SK-N-SH (cell line): ENCODE data around the gene SFTPB. TPM values are rescaled to one million over a fixed set of nuclear protein-coding genes. Genes with fewer than 3 reads are reported as not detected.

Experiments
- CTCF ChIA-PET: fragments of 300-600, 350-600 bp; formaldehyde crosslinking; extraction: SDS; loops from one replicate; lab custom pipeline; 2021; lab: Yijun Ruan, JAX
- POLR2A ChIA-PET: fragments of 350-600 bp; sonication (Branson Sonifier 250); formaldehyde crosslinking; extraction: SDS; loops from one replicate; lab custom pipeline; 2020; ENCODE audit warnings: antibody characterized with exemption, inconsistent platforms; lab: Yijun Ruan, JAX
- DNase-seq: peaks from one replicate; pipeline ENCODE4 v3.0.0; 2012
- H2AFZ ChIP-seq: fragments of 200-600 bp; sonication (generic); 2 replicates; pipeline ENCODE4 v1.8.1; 2016; ENCODE audit warnings: antibody characterized with exemption, mild to moderate bottlenecking, low read depth
- H3F3A ChIP-seq: fragments of 200-600 bp; sonication (generic); replicated peaks from 2 replicates; pipeline ENCODE3; 2016; ENCODE audit warnings: antibody characterized with exemption, mild to moderate bottlenecking; ENCODE audit not compliant: insufficient read depth
- H3K27ac ChIP-seq, 2 experiments: fragments of 200-500 bp in 1 of 2; fragments of 200-600 bp in 1 of 2; sonication (Bioruptor generic) in 1 of 2; sonication (generic), shearing (Covaris generic) in 1 of 2; 2 replicates each; pipeline versions ENCODE4 v1.5.1 to v1.6.1; 2014 to 2016; ENCODE audit warnings: low read depth in 2 of 2, inconsistent platforms in 1 of 2, low read length in 1 of 2, mild to moderate bottlenecking in 1 of 2, mixed read lengths in 1 of 2
- H3K27me3 ChIP-seq: fragments of 200-600 bp; sonication (generic), shearing (Covaris generic); 2 replicates; pipeline ENCODE4 v1.6.1; 2016; ENCODE audit warnings: mixed run types; ENCODE audit not compliant: insufficient read depth
- H3K36me3 ChIP-seq, 2 experiments: fragments of 200-500 bp in 1 of 2; fragments of 200-600 bp in 1 of 2; sonication (Bioruptor generic) in 1 of 2; sonication (generic) in 1 of 2; replicated peaks in 1 of 2; 2 replicates each; pipeline versions ENCODE3 to v1.5.1; 2014 to 2016; ENCODE audit warnings: low read length in 1 of 2, mild to moderate bottlenecking in 1 of 2; ENCODE audit not compliant: insufficient read depth in 2 of 2, control insufficient read depth in 1 of 2
- H3K4me1 ChIP-seq, 2 experiments: fragments of 200-500 bp in 1 of 2; fragments of 200-600 bp in 1 of 2; sonication (Bioruptor generic) in 1 of 2; sonication (generic), shearing (Covaris generic) in 1 of 2; 2 replicates each; pipeline versions ENCODE4 v1.5.1 to v1.6.1; 2014 to 2016; ENCODE audit warnings: low read depth in 1 of 2, low read length in 1 of 2, mixed run types in 1 of 2; ENCODE audit not compliant: insufficient read depth in 2 of 2, control insufficient read depth in 1 of 2
- H3K4me2 ChIP-seq: fragments of 200-600 bp; sonication (generic), shearing (Covaris generic); 2 replicates; pipeline ENCODE4 v1.6.1; 2017; ENCODE audit warnings: mixed run types
- H3K4me3 ChIP-seq, 2 experiments: fragments of 200-500 bp in 1 of 2; fragments of 200-600 bp in 1 of 2; sonication (Bioruptor generic) in 1 of 2; sonication (generic), shearing (Covaris generic) in 1 of 2; 2 replicates each; pipeline versions ENCODE4 v1.5.1 to v1.8.1; 2014 to 2016; ENCODE audit warnings: low read depth in 2 of 2, inconsistent platforms in 1 of 2, low read length in 1 of 2, mild to moderate bottlenecking in 1 of 2, mixed read lengths in 1 of 2, moderate library complexity in 1 of 2
- H3K79me2 ChIP-seq: fragments of 200-600 bp; sonication (generic); 2 replicates; pipeline ENCODE4 v1.8.1; 2017; ENCODE audit warnings: mild to moderate bottlenecking; ENCODE audit not compliant: insufficient read depth
- H3K9ac ChIP-seq: fragments of 200-600 bp; sonication (generic); 2 replicates; pipeline ENCODE4 v1.6.1; 2017; ENCODE audit warnings: mixed run types
- H3K9me2 ChIP-seq: fragments of 200-600 bp; sonication (generic); 2 replicates; pipeline ENCODE4 v1.6.1; 2017; ENCODE audit warnings: mixed run types
- H3K9me3 ChIP-seq: fragments of 200-600 bp; sonication (generic); 2 replicates; pipeline ENCODE4 v1.6.1; 2017; ENCODE audit warnings: mixed run types, mild to moderate bottlenecking, moderate library complexity
- H4K20me1 ChIP-seq: fragments of 200-600 bp; sonication (generic); 2 replicates; pipeline ENCODE4 v1.6.1; 2017; ENCODE audit warnings: mild to moderate bottlenecking, mixed run types; ENCODE audit not compliant: insufficient read depth
- FOXJ3 ChIP-seq: sonication (generic); formaldehyde crosslinking; IDR thresholded peaks from 2 replicates; pipeline ENCODE4 v1.5.1; 2020; ENCODE audit warnings: mild to moderate bottlenecking, missing genetic modification reagents
- MEF2A ChIP-seq: IDR thresholded peaks from 2 replicates; pipeline ENCODE4 v1.4.0; 2012; ENCODE audit warnings: low read depth, borderline replicate concordance
- NFIC ChIP-seq: IDR thresholded peaks from 2 replicates; pipeline ENCODE4 v1.4.0; 2012; ENCODE audit warnings: borderline replicate concordance
- PBX3 ChIP-seq: IDR thresholded peaks from 2 replicates; pipeline ENCODE4; 2012
- RCOR1 ChIP-seq: fragments of 150-350 bp; IDR thresholded peaks from 2 replicates; pipeline ENCODE4 v1.6.1; 2017; ENCODE audit warnings: antibody characterized with exemption, low read length
- REST ChIP-seq: IDR thresholded peaks from 2 replicates; pipeline ENCODE4 v1.6.1; 2012; ENCODE audit warnings: mild to moderate bottlenecking, low read depth, low read length, moderate library complexity
- SIN3A ChIP-seq: IDR thresholded peaks from 2 replicates; pipeline ENCODE4 v1.6.1; 2012; ENCODE audit warnings: low read depth, mild to moderate bottlenecking, low read length, moderate library complexity, borderline replicate concordance
- ZBTB33 ChIP-seq: IDR thresholded peaks from 2 replicates; pipeline ENCODE4 v1.4.0; 2012; ENCODE audit warnings: low read depth, borderline replicate concordance
- WGBS: methylation state at CpG from one replicate; pipeline ENCODE4 v1.1.6; 2017; ENCODE audit warnings: low lambda C conversion rate; 5-methylcytosine and 5-hydroxymethylcytosine counted together
- polyA plus RNA-seq, 3 experiments: library from polyadenylated mRNA; depleted of rRNA; stranded (reverse); fragments of >200 nt; gene quantifications; 2 replicates each; pipeline ENCODE4 v1.2.3, GENCODE V29; 2012
- TF ChIP-seq, protein P1 (sequence below): fragments of 150-350 bp; IDR thresholded peaks from 2 replicates; pipeline ENCODE4 v1.6.1; 2016; ENCODE audit warnings: mild to moderate bottlenecking, low read depth, low read length

Gene SFTPB
- polyA plus RNA-seq, 1 of the 3 experiments (the other 2 are of a cell fraction): not detected

DNA sequence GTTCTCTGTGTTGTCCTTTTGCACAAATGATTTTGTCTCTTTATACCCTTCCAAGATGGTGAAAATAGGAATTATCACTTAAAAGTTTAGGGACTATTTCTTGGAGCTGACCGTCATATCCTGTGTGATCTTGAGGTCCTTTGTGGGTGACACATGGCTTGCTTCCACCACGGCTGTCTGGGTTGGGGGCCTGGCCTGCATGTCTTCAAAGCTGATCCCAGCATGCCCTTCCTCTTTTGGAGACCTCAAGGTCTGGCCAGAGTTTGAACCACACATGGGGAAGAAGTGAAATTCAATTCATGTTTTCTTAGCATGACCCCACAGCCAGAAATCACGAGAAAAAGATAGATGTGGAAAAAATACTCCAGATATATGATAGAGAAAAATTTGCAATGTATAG is 14.0 kb downstream of the SFTPB start:
- 92% methylated on average over 3 of the region's 3 CpGs for WGBS
- H3F3A ChIP-seq: peaks cover 19% of the 10 kb centered on the region
- H3K27me3 ChIP-seq: no peaks in the 10 kb centered on the region
- POLR2A ChIA-PET: no interaction called here
- peaks cover 15 to 24% of the 10 kb centered on the region in 2 experiments for H3K36me3 ChIP-seq
- H4K20me1 ChIP-seq: no peaks in the 10 kb centered on the region
- no peaks in the 10 kb centered on the region for H3K9me2 ChIP-seq
- no peak for DNase-seq
- no peak overlapping the region for H3K9ac ChIP-seq
- peaks cover 3% of the 10 kb centered on the region; the same call in 1 of the 2 replicates for H3K79me2 ChIP-seq
- H3K4me2 ChIP-seq: no peak overlapping the region
- H3K9me3 ChIP-seq: no peaks in the 10 kb centered on the region
- TF ChIP-seq FOXJ3 (CRISPR knock-in tag) (no peak), NFIC (no peak), RCOR1 (no peak), ZBTB33 (no peak), REST (no peak), MEF2A (no peak), PBX3 (no peak), SIN3A (no peak)
- TF ChIP-seq, protein P1, sequence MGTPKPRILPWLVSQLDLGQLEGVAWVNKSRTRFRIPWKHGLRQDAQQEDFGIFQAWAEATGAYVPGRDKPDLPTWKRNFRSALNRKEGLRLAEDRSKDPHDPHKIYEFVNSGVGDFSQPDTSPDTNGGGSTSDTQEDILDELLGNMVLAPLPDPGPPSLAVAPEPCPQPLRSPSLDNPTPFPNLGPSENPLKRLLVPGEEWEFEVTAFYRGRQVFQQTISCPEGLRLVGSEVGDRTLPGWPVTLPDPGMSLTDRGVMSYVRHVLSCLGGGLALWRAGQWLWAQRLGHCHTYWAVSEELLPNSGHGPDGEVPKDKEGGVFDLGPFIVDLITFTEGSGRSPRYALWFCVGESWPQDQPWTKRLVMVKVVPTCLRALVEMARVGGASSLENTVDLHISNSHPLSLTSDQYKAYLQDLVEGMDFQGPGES: no peak
- TF ChIP-seq, all 33 proteins: peak for 0
- peaks cover 0 to 8% of the 10 kb centered on the region in 2 experiments; a peak in 1 of 4 replicates for H3K4me1 ChIP-seq
- no peak overlapping the region for H3K4me3 ChIP-seq
- H2AFZ ChIP-seq: no peak overlapping the region
- no peak overlapping the region for H3K27ac ChIP-seq
- CTCF ChIA-PET: interaction anchor here (0.7 to 7.5 kb wide), 3 partner anchors 18 to 75 kb away, joined by 4 to 62 read pairs (median 4); no protein-coding TSS in a partner anchor
